GM19043 (cell line): Measurements from ENCODE around the gene SOST.
"Not testable (repeated sequence)": the region's sequence is repeated elsewhere in the genome, so short reads cannot be mapped to it uniquely, and the experiment has no call there.

ENCODE experiments used
- ATAC-seq: cut with Tn5 transposase; IDR thresholded peaks from one replicate; pipeline ENCODE4 v1.9.1; 2021; ENCODE audit warnings: low read depth; ENCODE audit not compliant: unreplicated experiment

Gene SOST

DNA sequence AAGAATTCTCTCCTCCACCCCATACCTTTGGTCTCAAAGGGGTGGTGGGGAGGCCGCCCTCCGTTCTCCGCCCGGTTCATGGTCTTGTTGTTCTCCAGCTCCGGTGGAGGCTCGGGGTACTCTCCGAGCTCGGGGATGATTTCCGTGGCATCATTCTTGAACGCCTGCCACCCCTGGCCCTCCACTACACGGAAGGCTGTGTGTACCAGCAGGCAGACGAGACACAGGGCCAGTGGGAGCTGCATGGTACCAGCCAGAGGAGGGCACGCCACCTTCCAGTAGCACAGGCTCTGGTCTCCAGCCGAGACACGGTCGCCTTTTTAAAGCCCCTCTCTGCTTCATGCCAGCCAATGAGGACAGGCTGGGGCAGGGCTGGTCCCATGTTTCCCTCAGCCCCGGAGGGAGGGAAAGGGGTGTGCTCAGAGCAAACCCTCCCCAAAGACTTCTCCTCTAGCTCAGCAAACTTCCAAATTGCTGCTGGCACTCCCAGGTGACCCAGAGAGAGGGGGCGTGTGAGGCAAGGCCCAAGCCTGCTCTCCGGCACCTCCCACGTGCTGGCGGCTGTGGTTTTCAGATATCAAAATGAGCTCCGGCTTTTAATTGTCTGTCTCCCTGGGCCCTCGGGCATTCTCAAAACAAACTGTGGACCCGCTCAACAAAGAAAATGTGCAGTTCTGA, at the start of gene SOST:
Gene SOST (minus strand): TSS at position 295 of the 678 bp plus-strand sequence. CDS start 50 bp downstream, at position 245.
- ATAC-seq, result no peak

- no peak for ATAC-seq
Observed at GRCh38 chr17:43808076-43808475, 49.5 kb upstream of the SOST start.

GRCh38 chr17:43805117-43805516, 46.5 kb upstream of the SOST start:
- ATAC-seq, result no peak

- no peak for ATAC-seq
Observed at GRCh38 chr17:43803758-43804157, 45.2 kb upstream of the SOST start.

- ATAC-seq, result no peak
Observed at GRCh38 chr17:43801844-43802243, 43.3 kb upstream of the SOST start.

DNA sequence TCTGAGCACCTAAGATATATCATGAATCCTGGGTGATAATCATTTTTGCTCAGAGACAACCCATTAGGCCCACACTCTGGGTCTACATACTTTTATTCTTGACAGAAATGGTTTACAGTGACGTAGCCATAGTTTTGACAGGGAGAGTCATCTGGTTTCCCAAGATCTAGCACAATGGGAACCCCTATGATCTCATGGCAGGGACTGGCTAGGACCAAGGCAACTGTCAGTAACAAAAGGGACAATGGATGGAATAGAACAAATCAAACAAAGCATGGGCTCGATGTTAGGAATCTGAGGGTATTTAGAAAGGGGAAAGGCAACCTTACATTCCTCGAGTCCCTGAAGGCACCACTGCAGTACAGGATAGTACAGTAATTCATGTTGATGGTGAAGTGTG, 42.1 kb upstream of the SOST start:
- ATAC-seq, result no peak

DNA sequence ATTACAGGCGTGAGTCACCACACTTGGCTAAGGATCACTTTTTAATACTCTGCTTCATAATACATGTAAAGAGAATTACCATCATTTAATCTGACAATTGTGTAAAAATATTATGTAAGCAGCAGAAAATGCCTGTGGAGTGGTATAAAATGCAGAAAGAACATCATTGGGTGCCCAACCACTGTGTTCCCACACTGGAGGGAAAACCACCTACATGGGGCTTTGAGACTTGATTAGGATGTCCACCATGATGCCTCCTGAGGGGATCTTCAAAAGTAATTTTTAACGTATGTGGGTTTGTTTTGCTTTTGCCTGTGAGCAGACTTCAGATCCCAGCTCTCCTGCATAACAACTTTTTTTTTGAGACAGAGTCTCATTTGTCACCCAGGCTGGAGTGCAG, 40.5 kb upstream of the SOST start:
- no peak for ATAC-seq

DNA sequence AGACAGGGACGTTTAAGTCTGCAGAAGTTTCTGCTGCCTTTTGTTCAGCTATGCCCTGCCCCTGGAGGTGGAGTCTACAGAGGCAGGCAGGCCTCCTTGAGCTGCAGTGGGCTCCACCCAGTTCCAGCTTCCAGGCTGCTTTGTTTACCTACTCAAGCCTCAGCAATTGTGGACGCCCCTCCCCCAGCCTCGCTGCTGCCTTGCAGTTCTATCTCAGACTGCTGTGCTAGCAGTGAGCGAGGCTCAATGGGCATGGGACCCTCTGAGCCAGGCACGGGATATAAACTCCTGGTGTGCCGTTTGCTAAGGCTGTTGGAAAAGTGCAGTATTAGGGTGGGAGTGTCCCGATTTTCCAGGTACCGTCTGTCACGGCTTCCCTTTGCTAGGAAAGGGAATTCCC, 39.4 kb upstream of the SOST start:
- ATAC-seq, result not testable (repeated sequence)

GRCh38 chr17:43792668-43793067, 34.1 kb upstream of the SOST start:
- ATAC-seq, result not testable (repeated sequence)

GRCh38 chr17:43791589-43791988, 33.0 kb upstream of the SOST start:
- no peak for ATAC-seq

GRCh38 chr17:43790311-43790940, 31.8 kb upstream of the SOST start:
- no peak for ATAC-seq

GRCh38 chr17:43789482-43789881, 30.9 kb upstream of the SOST start:
- ATAC-seq, result no peak

DNA sequence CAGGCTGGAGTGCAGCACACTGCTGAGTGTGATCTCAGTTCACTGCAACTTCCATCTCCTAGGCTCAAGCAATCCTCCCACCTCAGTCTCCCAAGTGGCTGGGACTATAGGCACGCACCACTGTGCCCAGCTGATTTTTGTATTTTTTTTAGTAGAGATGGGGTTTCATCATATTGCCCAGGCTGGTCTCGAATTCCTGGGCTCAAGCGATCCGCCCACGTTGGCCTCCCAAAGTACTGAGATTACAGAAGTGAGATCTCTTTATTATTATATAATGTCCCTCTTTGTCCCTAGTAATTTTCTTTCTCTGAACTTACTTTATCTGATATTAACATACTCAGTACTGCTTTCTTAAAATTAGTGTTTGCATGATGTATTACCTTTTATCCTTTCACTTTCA, 29.9 kb upstream of the SOST start:
- ATAC-seq, result no peak

DNA sequence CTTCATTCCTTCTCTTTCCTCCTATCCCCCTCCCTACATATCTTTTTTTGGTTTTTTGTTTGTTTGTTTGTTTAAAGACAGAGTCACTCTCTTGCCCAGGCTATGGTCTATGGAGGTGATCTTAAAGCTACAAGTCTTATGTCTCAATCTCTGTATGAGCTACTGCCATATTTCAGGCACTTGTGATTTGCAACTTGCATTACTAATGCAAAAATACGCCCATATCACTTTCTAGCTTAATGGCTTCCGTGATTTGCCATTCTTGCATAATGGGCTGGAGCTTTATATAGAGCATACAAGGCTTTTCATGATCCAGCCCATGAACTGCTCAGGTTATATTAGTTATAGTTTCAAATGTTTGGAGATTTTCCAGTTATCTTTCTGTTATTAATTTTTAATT, 29.1 kb upstream of the SOST start:
- no peak for ATAC-seq

- ATAC-seq, result no peak
Observed at GRCh38 chr17:43784628-43785101, 26.1 kb upstream of the SOST start.

DNA sequence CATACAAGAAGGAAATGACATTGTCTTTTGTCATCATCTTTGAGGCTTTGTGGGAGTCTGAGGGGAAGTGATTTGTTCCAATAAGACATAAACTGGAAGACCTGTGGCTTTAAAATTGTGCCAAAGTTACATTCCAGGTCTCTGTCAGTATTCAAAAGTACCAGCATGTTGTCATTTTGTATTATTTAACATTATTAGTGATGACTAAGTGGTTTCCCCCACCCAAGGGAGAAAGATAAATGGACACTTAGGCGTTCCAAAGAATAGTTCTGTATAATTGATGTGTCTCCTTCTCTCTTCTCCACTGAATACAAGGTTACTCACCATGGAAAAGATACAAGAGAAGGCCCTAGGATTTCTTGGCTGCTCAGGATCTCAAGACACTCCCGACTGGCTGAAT, 25.5 kb upstream of the SOST start:
- ATAC-seq, result no peak

- ATAC-seq, result no peak
Observed at GRCh38 chr17:43782913-43783680, 24.5 kb upstream of the SOST start.

DNA sequence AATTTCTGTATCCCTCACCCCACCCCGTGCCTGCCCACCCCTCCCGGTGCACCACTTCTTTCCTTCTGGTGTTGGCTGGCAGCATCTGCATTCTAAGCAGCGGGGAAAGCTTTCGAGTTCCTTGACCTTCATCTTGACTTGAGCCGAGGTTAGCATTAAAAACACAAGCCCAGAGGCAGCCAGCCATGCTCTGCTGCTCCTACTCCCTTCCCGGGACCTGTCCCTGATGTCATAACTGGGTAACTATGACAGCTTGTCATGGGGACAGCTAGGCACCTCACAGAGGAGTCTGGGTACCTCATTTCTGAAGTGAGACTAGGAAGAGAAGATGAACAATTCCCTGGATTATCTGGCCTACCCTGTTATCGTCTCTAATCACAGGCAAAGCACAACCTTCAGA, 21.5 kb upstream of the SOST start, which contains the start of gene CFAP97D1:
Gene CFAP97D1 (plus strand): TSS at position 301 of the 400 bp plus-strand sequence. CDS start 28 bp downstream, at position 329.
- no peak for ATAC-seq

- no peak for ATAC-seq
Observed at GRCh38 chr17:43779145-43780125, 20.8 kb upstream of the SOST start.
